CD4-positive, alpha-beta T cell (primary cell): Measurements from ENCODE around the gene JAZF1. TPM values are rescaled to one million over a fixed set of nuclear protein-coding genes. Genes with fewer than 3 reads are reported as not detected.

Source experiments
- ATAC-seq: fragments of 200-7000 bp; cut with Tn5 transposase; one replicate; pipeline ENCODE4 v1.10.0; 2022; ENCODE audit warnings: mild to moderate bottlenecking; ENCODE audit not compliant: poor library complexity
- CTCF ChIA-PET: fragments of 350-600 bp; sonication (Branson Sonifier 250); formaldehyde crosslinking; loops from one replicate; lab custom pipeline; 2021; ENCODE audit warnings: antibody characterized with exemption, inconsistent platforms; lab: Charles Lee
- POLR2A ChIA-PET: fragments of 350-600 bp; sonication (Branson Sonifier 250); formaldehyde crosslinking; loops from one replicate; lab custom pipeline; 2021; ENCODE audit warnings: antibody characterized with exemption, inconsistent platforms; lab: Charles Lee
- DNase-seq, 14 experiments: peaks; one replicate each; pipeline ENCODE4 v3.0.0-alpha.2; 2013 to 2020; ENCODE audit warnings: mixed read lengths in 2 of 14
- H3K27ac ChIP-seq, 2 donors: one replicate each; pipeline versions ENCODE4 v1.5.1 to v1.7.0; 2013; ENCODE audit warnings: low read length in 2 of 2, low read depth in 1 of 2, mild to moderate bottlenecking in 1 of 2
- H3K27me3 ChIP-seq, 2 experiments: 1 replicate in 1 of 2; 2 replicates in 1 of 2; pipeline versions ENCODE4 v1.6.1 to v1.7.0; 2013; ENCODE audit warnings: low read length in 2 of 2, control low read depth in 1 of 2, mild to moderate bottlenecking in 1 of 2, moderate library complexity in 1 of 2; ENCODE audit not compliant: insufficient read depth in 2 of 2, control insufficient read depth in 1 of 2
- H3K36me3 ChIP-seq: one replicate; pipeline ENCODE4 v1.6.1; 2013; ENCODE audit warnings: low read length, control low read depth; ENCODE audit not compliant: insufficient read depth
- H3K4me1 ChIP-seq: one replicate; pipeline ENCODE4 v1.6.1; 2013; ENCODE audit warnings: low read length, control low read depth; ENCODE audit not compliant: insufficient read depth
- H3K4me3 ChIP-seq: one replicate; pipeline ENCODE4 v1.5.1; 2013; ENCODE audit warnings: mild to moderate bottlenecking, low read length, moderate library complexity
- H3K9me3 ChIP-seq, 2 experiments: 1 replicate in 1 of 2; 2 replicates in 1 of 2; pipeline versions ENCODE4 v1.6.1 to v1.7.0; 2013; ENCODE audit warnings: low read length in 2 of 2, mild to moderate bottlenecking in 2 of 2, control low read depth in 1 of 2, moderate library complexity in 1 of 2; ENCODE audit not compliant: control insufficient read depth in 1 of 2, insufficient read depth in 1 of 2
- H3K27ac Mint-ChIP-seq: one replicate; pipeline ENCODE4 v1.8.0; 2020; ENCODE audit warnings: mixed read lengths
- H3K27me3 Mint-ChIP-seq: one replicate; pipeline ENCODE4 v1.8.0; 2021; ENCODE audit warnings: mixed read lengths
- H3K36me3 Mint-ChIP-seq: one replicate; pipeline ENCODE4 v1.8.0; 2021; ENCODE audit warnings: low read depth, mixed read lengths
- H3K4me1 Mint-ChIP-seq: one replicate; pipeline ENCODE4 v1.8.0; 2021; ENCODE audit warnings: low read depth, mixed read lengths
- H3K4me3 Mint-ChIP-seq: one replicate; pipeline ENCODE4 v1.8.0; 2020; ENCODE audit warnings: mild to moderate bottlenecking, mixed read lengths
- H3K9me3 Mint-ChIP-seq: one replicate; pipeline ENCODE4 v1.8.0; 2020; ENCODE audit warnings: mixed read lengths
- intact Hi-C, 2 experiments: fragments of 100-400 bp; cut with DNase I in 1 of 2; cut with micrococcal nuclease in 1 of 2; formaldehyde crosslinking; loops; one replicate each; pipeline versions ENCODE4 v1.15.1 to v1.9.0; 2023 to 2025; cut with DNase I, micrococcal nuclease
- total RNA-seq, 174 experiments: library from RNA in 2 of 174; stranded (reverse) in 2 of 174; gene quantifications; one replicate each; pipeline ENCODE4 v1.2.3 and lab custom pipeline; 2021 to 2026
- TF ChIP-seq, protein P1 (sequence below): fragments of 200-600 bp; IDR thresholded peaks from one replicate; pipeline ENCODE4 v1.8.0; 2022; ENCODE audit warnings: antibody characterized with exemption, mild to moderate bottlenecking

The JAZF1 gene
- total RNA-seq, 2 experiments from 2014 or later: 9.9 to 11.1 TPM

DNA sequence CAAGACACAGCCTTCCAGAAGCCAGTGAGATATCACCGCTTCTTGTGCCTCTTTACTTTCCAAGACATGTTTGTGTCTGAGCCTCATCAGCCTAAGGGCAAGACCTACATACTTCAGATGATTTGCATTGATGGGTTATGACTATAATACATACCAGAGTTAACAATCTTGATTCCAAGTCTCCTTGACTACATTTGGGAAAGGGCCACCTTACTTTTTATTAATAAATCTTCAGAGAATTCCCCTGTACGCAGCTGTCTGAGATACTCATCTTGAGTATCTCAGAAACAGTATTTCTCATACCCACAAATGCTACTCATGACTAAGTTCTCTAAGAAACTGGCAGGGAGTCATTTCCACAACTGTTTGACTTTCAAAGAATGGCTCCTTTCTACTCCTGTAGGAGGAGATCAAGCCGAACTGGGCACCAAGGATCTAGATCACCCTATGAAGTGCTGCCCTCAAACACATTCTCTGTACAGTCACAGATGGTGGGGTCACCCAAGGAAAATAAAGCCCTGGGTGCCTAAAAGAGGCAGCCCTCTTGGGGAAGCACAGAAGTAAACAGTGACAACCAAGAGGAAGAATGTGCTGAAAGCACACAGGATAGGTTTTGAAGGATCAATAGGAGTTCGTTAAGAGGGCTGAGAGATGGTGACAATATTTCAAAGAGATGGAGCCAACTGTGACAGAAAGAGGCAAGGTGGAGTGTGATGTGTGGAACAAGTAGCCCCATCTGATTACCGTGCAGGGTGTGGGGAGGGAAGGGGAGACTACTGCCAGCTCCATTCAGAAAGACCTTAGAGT lies 138.9 kb downstream of the JAZF1 start:
- Histone ChIP-seq H3K27ac (no peak overlapping the region), H3K36me3 (no peaks in the 10 kb centered on the region), H3K4me1 (no peaks in the 10 kb centered on the region), H3K4me3 (no peak overlapping the region), H3K27me3 (no peaks in the 10 kb centered on the region), H3K9me3 (no peaks in the 10 kb centered on the region)
- CTCF ChIA-PET: interaction anchor here (1.5 kb wide), 1 partner anchor 14 kb away, joined by 3 read pairs; no protein-coding TSS in a partner anchor
- Mint-ChIP-seq H3K9me3 (no peaks in the 10 kb centered on the region), H3K27ac (no peak overlapping the region), H3K4me3 (no peak overlapping the region), H3K36me3 (no peaks in the 10 kb centered on the region), H3K4me1 (peaks cover 10% of the 10 kb centered on the region), H3K27me3 (no peaks in the 10 kb centered on the region)
- intact Hi-C loops: no loop called here
- POLR2A ChIA-PET: no interaction called here
- TF ChIP-seq, protein P1, sequence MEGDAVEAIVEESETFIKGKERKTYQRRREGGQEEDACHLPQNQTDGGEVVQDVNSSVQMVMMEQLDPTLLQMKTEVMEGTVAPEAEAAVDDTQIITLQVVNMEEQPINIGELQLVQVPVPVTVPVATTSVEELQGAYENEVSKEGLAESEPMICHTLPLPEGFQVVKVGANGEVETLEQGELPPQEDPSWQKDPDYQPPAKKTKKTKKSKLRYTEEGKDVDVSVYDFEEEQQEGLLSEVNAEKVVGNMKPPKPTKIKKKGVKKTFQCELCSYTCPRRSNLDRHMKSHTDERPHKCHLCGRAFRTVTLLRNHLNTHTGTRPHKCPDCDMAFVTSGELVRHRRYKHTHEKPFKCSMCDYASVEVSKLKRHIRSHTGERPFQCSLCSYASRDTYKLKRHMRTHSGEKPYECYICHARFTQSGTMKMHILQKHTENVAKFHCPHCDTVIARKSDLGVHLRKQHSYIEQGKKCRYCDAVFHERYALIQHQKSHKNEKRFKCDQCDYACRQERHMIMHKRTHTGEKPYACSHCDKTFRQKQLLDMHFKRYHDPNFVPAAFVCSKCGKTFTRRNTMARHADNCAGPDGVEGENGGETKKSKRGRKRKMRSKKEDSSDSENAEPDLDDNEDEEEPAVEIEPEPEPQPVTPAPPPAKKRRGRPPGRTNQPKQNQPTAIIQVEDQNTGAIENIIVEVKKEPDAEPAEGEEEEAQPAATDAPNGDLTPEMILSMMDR: no peak
- DNase-seq: no peak
- no peak for ATAC-seq

DNA sequence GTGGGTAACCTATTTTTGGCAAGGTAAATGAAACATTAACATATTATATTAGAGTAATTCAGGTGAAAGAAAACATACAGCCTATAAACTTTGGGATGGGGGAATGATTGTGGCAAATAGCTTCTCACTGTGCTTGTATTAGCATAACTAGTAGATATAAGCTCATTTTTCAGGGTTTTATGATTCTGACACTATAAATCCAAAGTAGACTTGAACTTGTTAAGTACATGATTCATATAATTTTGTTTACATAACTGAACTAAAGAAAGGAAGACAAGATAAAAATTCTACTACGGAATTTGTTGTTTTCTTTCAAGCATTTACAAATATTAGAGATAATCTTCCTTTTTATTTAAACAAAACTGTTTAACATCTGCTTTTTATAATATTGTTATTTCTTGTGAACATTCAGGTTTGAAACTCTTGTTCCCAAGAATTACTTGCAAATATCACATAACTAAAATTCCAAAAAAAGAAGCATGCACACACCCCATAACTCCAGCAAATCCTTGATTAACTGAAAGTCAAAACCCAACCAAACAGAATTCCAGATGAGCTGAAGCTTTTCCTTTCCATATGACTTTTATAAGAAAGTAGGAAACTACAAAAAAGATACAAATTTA lies 142.3 kb downstream of the JAZF1 start:
- POLR2A ChIA-PET: no interaction called here
- H3K9me3 Mint-ChIP-seq: no peaks in the 10 kb centered on the region
- H3K36me3 Mint-ChIP-seq: no peaks in the 10 kb centered on the region
- TF ChIP-seq, protein P1: no peak
- DNase-seq (no peak), ATAC-seq (no peak)
- H3K4me3 Mint-ChIP-seq: no peak overlapping the region
- H3K27me3 Mint-ChIP-seq: no peaks in the 10 kb centered on the region
- Histone ChIP-seq H3K27me3 (no peaks in the 10 kb centered on the region), H3K4me3 (no peak overlapping the region), H3K27ac (no peak overlapping the region), H3K36me3 (no peaks in the 10 kb centered on the region), H3K9me3 (no peaks in the 10 kb centered on the region), H3K4me1 (no peaks in the 10 kb centered on the region)
- CTCF ChIA-PET: interaction anchor here (1.4 kb wide), 1 partner anchor 14 kb away, joined by 3 read pairs; no protein-coding TSS in a partner anchor
- H3K4me1 Mint-ChIP-seq: peaks cover 10% of the 10 kb centered on the region
- intact Hi-C loops: no loop called here
- no peak overlapping the region for H3K27ac Mint-ChIP-seq

DNA sequence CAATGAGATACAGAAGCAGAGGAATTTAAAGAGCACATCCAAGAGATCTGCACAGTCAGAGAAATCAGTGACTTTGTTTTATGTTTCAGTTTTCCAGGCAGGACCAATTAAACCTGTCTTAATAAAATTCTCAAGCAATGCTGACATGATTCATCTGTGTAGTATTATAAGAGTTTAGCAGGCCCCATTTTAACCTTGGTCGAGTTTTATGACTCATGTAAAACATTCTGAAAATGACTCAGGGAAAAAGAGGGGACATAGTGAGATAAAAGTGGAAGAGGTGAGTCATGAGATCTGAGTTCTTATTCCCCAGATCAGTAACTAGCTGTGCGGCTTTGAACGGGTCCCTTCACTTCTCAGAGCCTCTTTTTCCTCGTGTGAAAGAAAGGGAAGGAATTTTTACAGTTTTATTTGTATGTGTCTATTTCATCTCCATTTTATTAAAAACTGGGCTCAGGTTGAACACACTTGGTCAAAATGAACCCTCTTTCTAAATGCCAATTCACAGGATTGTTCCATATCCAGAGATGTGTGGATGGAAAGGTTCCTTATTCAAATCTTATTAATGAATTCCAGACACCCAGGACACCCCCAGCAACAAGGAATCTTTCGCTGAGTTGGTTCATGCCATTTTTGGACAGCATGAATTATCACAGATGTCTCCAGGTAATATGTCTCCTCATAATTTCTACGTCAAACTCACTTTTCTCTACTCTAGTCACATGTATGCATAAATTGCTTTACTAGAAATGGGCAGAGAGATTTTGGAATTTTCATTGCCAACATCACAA lies 143.2 kb downstream of the JAZF1 start:
- intact Hi-C loops: no loop called here
- H3K27ac Mint-ChIP-seq: no peak overlapping the region
- TF ChIP-seq, protein P1: no peak

More for the DNA sequence above, 143.2 kb downstream of the JAZF1 start:
- Mint-ChIP-seq H3K36me3 (no peaks in the 10 kb centered on the region), H3K27me3 (no peaks in the 10 kb centered on the region), H3K4me1 (peaks cover 10% of the 10 kb centered on the region), H3K9me3 (no peaks in the 10 kb centered on the region), H3K4me3 (no peak overlapping the region)
- Histone ChIP-seq H3K9me3 (no peaks in the 10 kb centered on the region), H3K27me3 (no peaks in the 10 kb centered on the region), H3K4me3 (no peak overlapping the region), H3K27ac (no peak overlapping the region), H3K36me3 (no peaks in the 10 kb centered on the region), H3K4me1 (no peaks in the 10 kb centered on the region)
- CTCF ChIA-PET: interaction anchor here (1.0 kb wide), 1 partner anchor 24 kb away, joined by 3 read pairs; no protein-coding TSS in a partner anchor
- POLR2A ChIA-PET: no interaction called here
- no peak for ATAC-seq
- DNase-seq: peak in 3 of 14 experiments; percentile 11 to 26 (median 14)
